H1 (cell line): ENCODE results near the gene KHSRP. TPM values are rescaled to one million over a fixed set of nuclear protein-coding genes. Genes with fewer than 3 reads are reported as not detected.

Source experiments
- CTCF ChIA-PET: fragments of 300-600 bp; sonication (Branson Sonifier 250); formaldehyde crosslinking; loops from one replicate; lab custom pipeline; 2021; ENCODE audit not compliant: partially characterized antibody; lab: Charles Lee
- POLR2A ChIA-PET: fragments of 300-600 bp; sonication (Branson Sonifier 250); formaldehyde crosslinking; loops from one replicate; lab custom pipeline; 2021; ENCODE audit warnings: inconsistent platforms; ENCODE audit not compliant: partially characterized antibody; lab: Charles Lee
- DNase-seq, 2 experiments: peaks; one replicate each; pipeline versions ENCODE4 v3.0.0 to v3.0.0-alpha.2; 2010 to 2022; ENCODE audit warnings: low spot score in 2 of 2, low read depth in 1 of 2, mixed read lengths in 1 of 2
- FAIRE-seq: peaks from 2 replicates; lab custom pipeline; 2011; peaks lifted over from hg19 to GRCh38; lab: Jason Lieb, UNC
- H2AFZ ChIP-seq: 2 replicates; pipeline ENCODE4 v1.8.1; 2012; ENCODE audit warnings: low read length, inconsistent platforms
- H2AK5ac ChIP-seq: 2 replicates; pipeline ENCODE4 v1.6.1; 2013; ENCODE audit warnings: low read depth, low read length
- H2BK120ac ChIP-seq: replicated peaks from 2 replicates; pipeline ENCODE3; 2013; ENCODE audit warnings: low read depth, low read length, inconsistent platforms
- H2BK12ac ChIP-seq: 2 replicates; pipeline ENCODE4 v1.6.1; 2013; ENCODE audit warnings: low read depth, low read length
- H2BK15ac ChIP-seq: 2 replicates; pipeline ENCODE4 v1.6.1; 2013; ENCODE audit warnings: low read length
- H2BK20ac ChIP-seq: 2 replicates; pipeline ENCODE4 v1.6.1; 2013; ENCODE audit warnings: low read length
- H2BK5ac ChIP-seq: 2 replicates; pipeline ENCODE4 v1.6.1; 2013; ENCODE audit warnings: low read depth, low read length
- H3K14ac ChIP-seq: 2 replicates; pipeline ENCODE4 v1.6.1; 2013; ENCODE audit warnings: inconsistent platforms; ENCODE audit not compliant: insufficient read length
- H3K18ac ChIP-seq: 2 replicates; pipeline ENCODE4 v1.6.1; 2013; ENCODE audit warnings: low read length; ENCODE audit errors: extremely low read depth
- H3K23ac ChIP-seq: 2 replicates; pipeline ENCODE4 v1.6.1; 2013; ENCODE audit warnings: inconsistent platforms; ENCODE audit not compliant: insufficient read length
- H3K23me2 ChIP-seq: 2 replicates; pipeline ENCODE4 v1.6.1; 2013; ENCODE audit warnings: low read depth, low read length
- H3K27ac ChIP-seq: 2 replicates; pipeline ENCODE4 v1.6.1; 2011; ENCODE audit warnings: low read depth, low read length, inconsistent platforms
- H3K27me3 ChIP-seq, 4 experiments: replicated peaks in 1 of 4; 1 replicate in 1 of 4; 2 replicates in 3 of 4; pipeline versions ENCODE4 v1.6.1 to v1.8.1; 2011 to 2013; ENCODE audit warnings: low read length in 3 of 4, mild to moderate bottlenecking in 3 of 4, inconsistent platforms in 2 of 4, mixed read lengths in 2 of 4, moderate library complexity in 1 of 4; ENCODE audit not compliant: control insufficient read depth in 3 of 4, insufficient read depth in 3 of 4; ENCODE audit errors: extremely low read depth in 1 of 4
- H3K36me3 ChIP-seq, 4 experiments: 2 replicates each; pipeline versions ENCODE4 v1.6.1 to v1.8.1; 2011 to 2013; ENCODE audit warnings: mild to moderate bottlenecking in 4 of 4, low read length in 3 of 4, moderate library complexity in 2 of 4, control low read depth in 1 of 4, inconsistent platforms in 1 of 4; ENCODE audit not compliant: insufficient read depth in 4 of 4, control insufficient read depth in 2 of 4
- H3K4ac ChIP-seq: replicated peaks from 2 replicates; pipeline ENCODE3; 2013; ENCODE audit warnings: low read length, low read depth, mixed read lengths, inconsistent platforms; ENCODE audit not compliant: insufficient read length
- H3K4me1 ChIP-seq, 4 experiments: replicated peaks in 1 of 4; 1 replicate in 1 of 4; 2 replicates in 3 of 4; pipeline versions ENCODE4 v1.6.1 to v1.8.1; 2011 to 2013; ENCODE audit warnings: low read length in 3 of 4, inconsistent platforms in 2 of 4, mixed read lengths in 1 of 4; ENCODE audit not compliant: insufficient read depth in 4 of 4, control insufficient read depth in 3 of 4
- H3K4me2 ChIP-seq, 2 experiments: 2 replicates each; pipeline versions ENCODE4 v1.6.1 to v1.8.1; 2011 to 2013; ENCODE audit warnings: low read depth in 2 of 2, low read length in 2 of 2, control low read depth in 1 of 2, inconsistent platforms in 1 of 2, mild to moderate bottlenecking in 1 of 2; ENCODE audit not compliant: insufficient read depth in 1 of 2
- H3K4me3 ChIP-seq, 4 experiments: fragments of 200-600, 300-600 bp in 1 of 4; sonication (generic), shearing (Covaris generic), sonication (Bioruptor Twin) in 1 of 4; 2 replicates each; pipeline versions ENCODE4 v1.5.1 to v1.8.1; 2011 to 2016; ENCODE audit warnings: low read length in 4 of 4, low read depth in 3 of 4, control low read depth in 2 of 4, inconsistent platforms in 2 of 4, mild to moderate bottlenecking in 2 of 4, mixed read lengths in 1 of 4, moderate library complexity in 1 of 4; ENCODE audit not compliant: insufficient read depth in 2 of 4; ENCODE audit errors: extremely low read depth in 1 of 4
- H3K56ac ChIP-seq: replicated peaks from 2 replicates; pipeline ENCODE3; 2013; ENCODE audit warnings: low read depth, mild to moderate bottlenecking, mixed read lengths, low read length, inconsistent platforms; ENCODE audit not compliant: insufficient read length
- H3K79me1 ChIP-seq: 2 replicates; pipeline ENCODE4 v1.6.1; 2013; ENCODE audit warnings: low read depth, low read length, control low read depth
- H3K79me2 ChIP-seq, 2 experiments: 2 replicates each; pipeline versions ENCODE4 v1.6.1 to v1.8.1; 2012 to 2013; ENCODE audit warnings: low read length in 2 of 2, mild to moderate bottlenecking in 2 of 2, inconsistent platforms in 1 of 2; ENCODE audit not compliant: insufficient read depth in 2 of 2, control insufficient read depth in 1 of 2
- H3K9ac ChIP-seq, 4 experiments: replicated peaks in 1 of 4; 1 replicate in 1 of 4; 2 replicates in 3 of 4; pipeline versions ENCODE4 v1.6.1 to v1.8.1; 2011 to 2013; ENCODE audit warnings: low read depth in 3 of 4, low read length in 3 of 4, control low read depth in 2 of 4, mild to moderate bottlenecking in 2 of 4, moderate library complexity in 2 of 4, inconsistent platforms in 1 of 4; ENCODE audit errors: extremely low read depth in 1 of 4
- H3K9me3 ChIP-seq, 2 experiments: 2 replicates each; pipeline versions ENCODE4 v1.6.1 to v1.8.1; 2012 to 2013; ENCODE audit warnings: mild to moderate bottlenecking in 2 of 2, moderate library complexity in 2 of 2, control low read depth in 1 of 2, inconsistent platforms in 1 of 2, low read depth in 1 of 2, low read length in 1 of 2, mixed read lengths in 1 of 2; ENCODE audit not compliant: insufficient read depth in 2 of 2
- H4K20me1 ChIP-seq, 2 experiments: replicated peaks in 1 of 2; 2 replicates each; pipeline versions ENCODE3 to v1.8.1; 2011 to 2013; ENCODE audit warnings: inconsistent platforms in 2 of 2, low read length in 2 of 2, mild to moderate bottlenecking in 1 of 2; ENCODE audit not compliant: insufficient read depth in 2 of 2, control insufficient read depth in 1 of 2
- H4K5ac ChIP-seq: 2 replicates; pipeline ENCODE4 v1.6.1; 2013; ENCODE audit warnings: low read length, low read depth, mixed read lengths, inconsistent platforms; ENCODE audit not compliant: insufficient read length
- H4K8ac ChIP-seq: 2 replicates; pipeline ENCODE4 v1.8.0; 2013; ENCODE audit warnings: mild to moderate bottlenecking, moderate library complexity, low read length, inconsistent platforms; ENCODE audit not compliant: insufficient read depth; ENCODE audit errors: extremely low read depth
- H4K91ac ChIP-seq: replicated peaks from 2 replicates; pipeline ENCODE3; 2013; ENCODE audit warnings: low read length, mixed read lengths, inconsistent platforms; ENCODE audit not compliant: insufficient read length
- CBX8 ChIP-seq: fragments of 300-800, 300-1000 bp; sonication (generic); IDR thresholded peaks from 2 replicates; pipeline ENCODE4 v1.7.1; 2016; ENCODE audit warnings: low read depth, low read length, borderline replicate concordance
- CHD1 ChIP-seq: IDR thresholded peaks from 2 replicates; pipeline ENCODE4 v1.6.1; 2012; ENCODE audit warnings: low read depth, low read length, improper control_type of control experiment
- CHD2 ChIP-seq: IDR thresholded peaks from 2 replicates; pipeline ENCODE4 v1.6.1; 2012; ENCODE audit warnings: low read length, improper control_type of control experiment
- NRF1 ChIP-seq: IDR thresholded peaks from 2 replicates; pipeline ENCODE4 v1.6.1; 2011; ENCODE audit warnings: mild to moderate bottlenecking, low read depth, low read length, improper control_type of control experiment
- RNF2 ChIP-seq: fragments of 200-900, 300-1000 bp; sonication (generic); IDR thresholded peaks from 2 replicates; pipeline ENCODE4 v1.7.1; 2016; ENCODE audit warnings: borderline replicate concordance, low read depth, mild to moderate bottlenecking, antibody characterized with exemption, low read length; ENCODE audit not compliant: poor library complexity, severe bottlenecking; ENCODE audit errors: missing control alignments
- SAP30 ChIP-seq: fragments of 300-600 bp; sonication (generic); IDR thresholded peaks from 2 replicates; pipeline ENCODE4 v1.7.1; 2012; ENCODE audit warnings: low read length, moderate library complexity, mild to moderate bottlenecking, inconsistent platforms; ENCODE audit not compliant: insufficient read depth, insufficient replicate concordance
- SP1 ChIP-seq: IDR thresholded peaks from 2 replicates; pipeline ENCODE4 v1.6.1; 2011; ENCODE audit warnings: low read depth, low read length
- SP2 ChIP-seq: IDR thresholded peaks from 2 replicates; pipeline ENCODE4 v1.6.1; 2012; ENCODE audit warnings: mild to moderate bottlenecking, low read length, inconsistent platforms
- TAF1 ChIP-seq: IDR thresholded peaks from 2 replicates; pipeline ENCODE4 v1.6.1; 2011; ENCODE audit warnings: mild to moderate bottlenecking, low read depth, low read length
- TEAD4 ChIP-seq: IDR thresholded peaks from 2 replicates; pipeline ENCODE4 v1.6.1; 2012; ENCODE audit warnings: low read depth, low read length, inconsistent platforms, mixed read lengths
- YY1 ChIP-seq: IDR thresholded peaks from 2 replicates; pipeline ENCODE4 v1.6.1; 2011; ENCODE audit warnings: low read depth, mild to moderate bottlenecking, low read length
- WGBS, 2 experiments: shearing (Covaris generic) in 1 of 2; methylation state at CpG; one replicate each; pipeline versions ENCODE4 v1.1.6 to v1.1.7; 2013 to 2015; ENCODE audit warnings: low lambda C conversion rate in 2 of 2, mixed read lengths in 2 of 2, inconsistent platforms in 1 of 2, low coverage in 1 of 2, missing lambda C conversion rate in 1 of 2; ENCODE audit not compliant: insufficient replicate concordance in 2 of 2, insufficient coverage in 1 of 2, insufficient read length in 1 of 2; ENCODE audit errors: extremely low coverage in 1 of 2, missing lambda C conversion rate in 1 of 2; 5-methylcytosine and 5-hydroxymethylcytosine counted together
- polyA plus RNA-seq, 7 experiments: library from polyadenylated mRNA; depleted of rRNA in 3 of 7; stranded (reverse) in 5 of 7; unstranded in 2 of 7; fragments of >200 nt in 5 of 7; fragments of 200-250 nt in 2 of 7; gene quantifications; 1 replicate in 5 of 7; 2 replicates in 1 of 7; 4 replicates in 1 of 7; pipeline versions ENCODE4 v1.2.1 to v1.2.3, GENCODE V29; 2011 to 2013; ENCODE audit warnings: missing spikeins in 2 of 7, mixed read lengths in 2 of 7
- total RNA-seq: library from RNA; stranded (reverse); fragmentation: NEBNext Ultra II Directional; extraction: Animal tissue kit (Norgen Biotek cat#: 25700); gene quantifications from 2 replicates; pipeline ENCODE4 v1.2.1, GENCODE V29; 2021

The KHSRP gene
- total and polyA plus RNA-seq, 2 of the 8 experiments (the other 6 are each of a cell fraction or from before 2014, with no cell fraction given), result 143 to 573 TPM

GRCh38 chr19:6464070-6464873 is 39.7 kb upstream of the KHSRP start, which contains the start of gene CRB3:
TSS of gene CRB3 (plus strand) at chr19:6464271. CDS start at chr19:6464702, 431 bp downstream.
- CTCF ChIA-PET, result interaction anchor here (2.2 kb wide), 1 partner anchor 17 kb away, joined by 7 read pairs; the partner anchor contains the start of gene DENND1C
- H3K4ac ChIP-seq, result no peak within 1 kb of the TSS
- H3K4me3 ChIP-seq, result peak within 1 kb of the TSS; percentile 73 to 93 (median 78)
- no peak within 1 kb of the TSS for H2BK12ac ChIP-seq
- H2BK120ac ChIP-seq, result no peak within 1 kb of the TSS
- no peak within 1 kb of the TSS for H3K14ac ChIP-seq
- H4K20me1 ChIP-seq, result peaks cover 0 to 14% of the 10 kb centered on the region in 2 experiments
- no peak within 1 kb of the TSS for H3K56ac ChIP-seq
- peak within 1 kb of the TSS; percentile 52 to 72 for H3K4me2 ChIP-seq
- H3K23ac ChIP-seq, result no peak within 1 kb of the TSS
- peak within 1 kb of the TSS; percentile 43 for H2AFZ ChIP-seq
- no peak within 1 kb of the TSS for H2BK15ac ChIP-seq
- peaks cover 12% of the 10 kb centered on the region for H3K23me2 ChIP-seq
- peak; percentile 85 for FAIRE-seq
- 1% methylated on average over 33 of the region's 65 CpGs; no CpG with 5 or more reads in 1 of the 2 experiments for WGBS, 2 experiments
- peaks cover 0 to 9% of the 10 kb centered on the region in 2 experiments; a peak in 2 of 4 replicates for H3K79me2 ChIP-seq
- peak within 1 kb of the TSS; percentile 78 for H4K5ac ChIP-seq
- H3K27me3 ChIP-seq, result no peaks in the 10 kb centered on the region; a peak in 1 of 7 replicates
- no peak within 1 kb of the TSS for H2AK5ac ChIP-seq
- POLR2A ChIA-PET, result interaction anchor here (0.7 to 1.8 kb wide), 5 partner anchors 12 to 71 kb away, joined by 3 to 9 read pairs (median 5); partner anchors contain the start of gene GTF2F1
- peak within 1 kb of the TSS; percentile 83; the same call in 1 of the 2 replicates for H2BK5ac ChIP-seq
- peak within 1 kb of the TSS; percentile 68; the same call in 1 of the 2 replicates for H4K8ac ChIP-seq
- DNase-seq, result peak; percentile 80 to 99
- H3K79me1 ChIP-seq, result no peaks in the 10 kb centered on the region; the same call in 1 of the 2 replicates
- H3K27ac ChIP-seq, result no peak within 1 kb of the TSS; the same call in 1 of the 2 replicates
- peaks cover 0 to 8% (median 3%) of the 10 kb centered on the region in 4 experiments; a peak in 2 of 8 replicates for H3K36me3 ChIP-seq
- no peaks in the 10 kb centered on the region for H3K9me3 ChIP-seq
- H2BK20ac ChIP-seq, result no peak within 1 kb of the TSS
- peak within 1 kb of the TSS; percentile 61 to 66 (median 63); a peak in 6 of 7 replicates for H3K9ac ChIP-seq
- H3K4me1 ChIP-seq, result peaks cover 0 to 8% (median 2%) of the 10 kb centered on the region in 4 experiments; a peak in 4 of 7 replicates
- H3K18ac ChIP-seq, result peak within 1 kb of the TSS; percentile 60
- peak within 1 kb of the TSS; percentile 44 for H4K91ac ChIP-seq
- no peak for TF ChIP-seq NRF1
- TF ChIP-seq SAP30, result peak; percentile 20
- TF ChIP-seq CHD1, result no peak
- TF ChIP-seq SP1, result peak; percentile 53; the same call in 1 of the 2 replicates
- no peak for TF ChIP-seq TEAD4
- no peak for TF ChIP-seq CHD2
- TF ChIP-seq SP2, result no peak
- no peak for TF ChIP-seq YY1
- peak; percentile 66 for TF ChIP-seq TAF1
- TF ChIP-seq RNF2, result no peak
- no peak for TF ChIP-seq CBX8
